Fibroblast of gingiva (primary cell): ENCODE measurements around the gene CD300H.
"Not testable (repeated sequence)": the region's sequence is repeated elsewhere in the genome, so short reads cannot be mapped to it uniquely, and the experiment has no call there.

Experiments
- DNase-seq: peaks from one replicate; pipeline ENCODE4 v3.0.0-alpha.2; 2011; ENCODE audit warnings: low read depth

The CD300H gene

DNA sequence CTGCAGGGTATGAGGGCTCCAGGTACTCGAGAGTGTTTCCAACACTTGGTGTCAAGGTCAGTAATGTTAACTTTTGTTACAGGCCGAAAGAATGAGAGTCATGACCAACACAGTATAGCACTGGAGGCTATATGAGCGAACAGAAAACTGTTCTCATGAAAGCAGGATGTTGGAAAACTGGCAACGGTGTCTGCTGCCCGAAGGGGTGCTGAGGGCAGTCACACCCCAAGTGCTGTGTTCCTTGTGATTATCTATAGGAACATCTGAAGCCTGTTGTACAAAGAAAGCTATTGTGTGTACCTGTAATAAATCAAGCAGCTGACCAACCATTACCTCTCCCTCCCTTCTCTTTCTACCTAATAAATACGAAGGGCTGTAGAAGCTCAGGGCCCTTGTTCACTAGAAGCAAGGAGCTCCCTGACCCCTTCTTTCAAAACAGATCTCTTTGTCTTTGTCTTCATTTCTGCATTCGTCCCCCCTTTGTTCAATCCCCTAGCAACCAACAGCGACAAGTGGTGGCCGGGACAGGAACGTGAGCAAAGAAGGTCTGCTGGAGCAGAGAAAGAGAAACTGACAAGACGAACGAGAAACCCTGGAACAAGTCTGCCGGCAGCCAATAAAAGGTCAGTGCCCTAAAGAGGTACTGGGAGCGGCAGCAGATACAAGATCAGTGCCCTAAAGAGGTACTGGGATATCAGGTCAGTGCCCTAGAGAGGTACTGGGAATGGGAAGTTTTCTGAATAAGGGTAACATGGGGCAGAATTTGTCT, 17.2 kb upstream of the CD300H start:
- no peak for DNase-seq

DNA sequence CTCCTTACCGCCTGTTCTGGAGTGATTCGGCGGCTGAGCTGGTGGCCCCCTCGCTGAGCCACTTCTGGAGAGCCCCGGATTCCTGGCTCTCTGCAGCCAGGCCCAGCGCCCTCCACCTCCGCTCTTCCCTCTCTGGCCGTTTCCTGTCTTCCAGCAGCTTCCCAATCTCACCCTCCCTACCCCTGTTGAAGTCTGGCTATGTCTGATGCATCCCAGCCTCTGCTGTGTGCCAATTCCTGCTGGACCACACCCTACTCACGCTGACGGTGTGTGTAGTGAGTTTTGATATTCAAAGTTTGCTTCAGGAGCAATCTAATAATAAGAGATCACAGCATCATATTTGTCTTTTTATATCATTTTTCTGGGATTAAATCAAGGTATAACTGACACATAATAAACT, 15.3 kb upstream of the CD300H start:
- no peak for DNase-seq

DNA sequence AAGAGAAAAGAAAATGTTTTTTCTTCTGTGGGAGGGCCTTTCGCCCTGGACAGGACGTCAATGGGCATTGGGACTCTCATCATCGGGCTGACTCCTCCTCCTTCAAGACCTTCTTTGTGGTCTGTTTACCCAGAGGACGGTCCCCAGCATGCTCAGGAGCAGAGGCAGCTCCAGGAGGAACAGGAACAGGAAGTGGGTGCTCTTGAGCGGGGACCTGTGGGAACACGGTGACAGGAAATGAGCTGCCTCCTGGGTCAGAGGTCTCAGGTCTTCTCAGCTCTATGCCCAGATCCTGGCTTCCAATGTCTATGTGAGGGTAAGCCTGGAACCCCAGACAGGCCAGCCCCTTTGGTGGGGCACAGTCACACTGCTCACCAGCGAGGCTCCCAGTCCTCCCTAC, 12.6 kb upstream of the CD300H start:
- no peak for DNase-seq

DNA sequence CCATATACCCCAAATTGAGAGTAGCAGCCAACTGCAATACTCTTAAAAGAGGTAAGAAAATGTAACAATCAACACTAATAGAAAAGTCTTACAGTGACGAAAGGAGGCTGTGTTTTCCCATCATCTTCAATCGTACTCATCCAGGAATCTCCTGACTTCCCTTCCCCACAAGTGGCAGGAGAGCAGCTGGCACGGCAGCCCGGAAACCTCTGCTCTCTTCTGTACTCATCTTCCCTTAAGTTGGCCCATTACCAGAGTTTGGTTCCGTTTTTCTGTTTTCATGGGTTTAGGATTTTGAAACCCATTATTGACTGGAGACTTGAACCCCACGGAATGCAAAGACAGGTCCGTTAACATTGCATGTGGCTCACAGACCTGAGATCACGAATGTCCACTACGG, 11.7 kb upstream of the CD300H start:
- no peak for DNase-seq

DNA sequence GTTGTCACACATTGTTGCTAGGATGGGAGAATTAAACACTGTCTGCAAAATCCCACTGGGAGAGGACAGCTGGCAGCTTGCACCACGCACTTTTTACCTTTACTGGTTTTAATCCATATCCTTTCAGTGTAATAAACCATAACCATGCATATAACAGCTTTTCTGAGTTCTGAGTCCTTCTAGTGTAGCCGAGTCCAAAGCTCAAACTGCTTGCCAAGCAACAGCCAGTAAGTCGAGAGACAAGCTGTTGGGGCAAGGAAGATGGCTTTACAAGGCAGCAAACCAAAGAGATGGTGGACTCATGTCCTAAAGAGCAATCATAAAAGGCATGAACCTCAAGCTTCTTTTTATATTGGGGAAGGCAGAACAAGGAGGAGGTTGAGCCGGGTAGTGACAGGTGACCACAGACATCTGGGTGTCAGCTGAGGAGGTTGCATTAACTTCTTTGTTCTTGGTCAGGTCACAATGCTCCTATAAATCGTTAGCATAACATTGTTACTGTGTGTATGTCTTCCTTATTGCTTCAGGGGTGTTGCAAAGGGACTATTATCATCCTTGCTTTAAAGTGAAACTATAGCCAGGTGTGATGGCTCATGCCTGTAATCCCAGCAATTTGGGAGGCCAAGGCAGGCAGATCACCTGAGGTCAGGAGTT, 7.3 kb upstream of the CD300H start:
- no peak for DNase-seq

DNA sequence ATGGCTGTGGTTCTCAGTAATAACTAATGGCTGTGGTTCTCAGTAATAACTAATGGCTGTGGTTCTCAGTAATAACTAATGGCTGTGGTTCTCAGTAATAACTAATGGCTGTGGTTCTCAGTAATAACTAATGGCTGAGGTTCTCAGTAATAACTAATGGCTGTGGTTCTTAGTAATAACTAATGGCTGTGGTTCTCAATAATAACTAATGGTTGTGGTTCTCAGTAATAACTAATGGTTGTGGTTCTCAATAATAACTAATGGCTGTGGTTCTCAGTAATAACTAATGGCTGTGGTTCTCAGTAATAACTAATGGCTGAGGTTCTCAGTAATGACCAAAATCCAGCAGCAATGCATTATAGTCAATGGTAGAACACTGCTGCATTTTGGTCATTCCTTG, 6.3 kb upstream of the CD300H start:
- not testable (repeated sequence) for DNase-seq

DNA sequence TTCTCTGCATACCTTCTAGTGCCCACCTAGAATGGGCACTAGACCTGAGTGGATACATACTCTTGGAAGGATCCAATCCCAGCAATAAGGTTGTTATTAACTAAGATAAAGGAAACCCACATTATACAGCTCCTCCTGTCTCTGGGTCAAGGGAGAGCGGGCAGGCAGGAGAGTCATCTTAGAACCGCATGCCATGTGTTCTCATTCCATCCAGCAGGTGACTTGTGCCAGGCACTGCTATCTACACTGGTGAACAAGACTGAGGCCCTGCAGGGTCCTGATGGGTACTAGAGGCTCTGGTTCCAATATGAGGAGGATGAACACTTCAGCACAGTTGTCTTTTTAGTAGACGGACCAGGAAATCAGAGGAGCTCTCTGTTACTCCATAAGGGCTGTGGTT, 5.9 kb upstream of the CD300H start:
- no peak for DNase-seq

DNA sequence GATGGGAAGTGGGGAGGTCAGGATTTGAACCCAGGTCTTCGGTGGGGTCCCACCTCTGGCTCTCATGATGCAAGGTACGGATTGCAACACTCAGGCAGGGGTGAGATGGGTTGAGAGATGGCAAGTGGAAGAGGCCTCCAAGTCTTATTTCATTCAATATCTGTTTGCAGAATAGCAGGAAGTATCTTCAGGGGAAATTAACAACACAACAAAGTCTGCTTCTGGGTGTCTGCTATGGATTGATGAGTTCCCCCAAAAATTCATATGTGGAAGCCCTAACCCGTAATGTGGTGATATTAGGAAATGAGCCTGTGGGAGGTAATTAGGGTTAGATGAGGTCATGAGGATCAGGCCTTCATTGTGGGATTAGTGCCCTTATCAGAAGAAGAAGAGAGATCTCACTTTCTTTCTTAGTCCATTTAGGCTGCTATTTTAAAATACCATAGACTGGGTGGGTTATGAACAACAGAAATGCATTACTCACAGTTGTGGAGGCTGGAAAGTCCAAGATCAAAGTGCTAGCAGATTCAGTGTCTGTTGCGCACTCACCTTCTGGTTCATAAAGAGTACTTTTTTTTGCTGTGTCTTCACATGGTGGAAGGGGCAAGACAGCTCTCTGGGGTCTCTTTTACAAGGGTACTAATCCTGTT, 4.4 kb upstream of the CD300H start:
- no peak for DNase-seq

DNA sequence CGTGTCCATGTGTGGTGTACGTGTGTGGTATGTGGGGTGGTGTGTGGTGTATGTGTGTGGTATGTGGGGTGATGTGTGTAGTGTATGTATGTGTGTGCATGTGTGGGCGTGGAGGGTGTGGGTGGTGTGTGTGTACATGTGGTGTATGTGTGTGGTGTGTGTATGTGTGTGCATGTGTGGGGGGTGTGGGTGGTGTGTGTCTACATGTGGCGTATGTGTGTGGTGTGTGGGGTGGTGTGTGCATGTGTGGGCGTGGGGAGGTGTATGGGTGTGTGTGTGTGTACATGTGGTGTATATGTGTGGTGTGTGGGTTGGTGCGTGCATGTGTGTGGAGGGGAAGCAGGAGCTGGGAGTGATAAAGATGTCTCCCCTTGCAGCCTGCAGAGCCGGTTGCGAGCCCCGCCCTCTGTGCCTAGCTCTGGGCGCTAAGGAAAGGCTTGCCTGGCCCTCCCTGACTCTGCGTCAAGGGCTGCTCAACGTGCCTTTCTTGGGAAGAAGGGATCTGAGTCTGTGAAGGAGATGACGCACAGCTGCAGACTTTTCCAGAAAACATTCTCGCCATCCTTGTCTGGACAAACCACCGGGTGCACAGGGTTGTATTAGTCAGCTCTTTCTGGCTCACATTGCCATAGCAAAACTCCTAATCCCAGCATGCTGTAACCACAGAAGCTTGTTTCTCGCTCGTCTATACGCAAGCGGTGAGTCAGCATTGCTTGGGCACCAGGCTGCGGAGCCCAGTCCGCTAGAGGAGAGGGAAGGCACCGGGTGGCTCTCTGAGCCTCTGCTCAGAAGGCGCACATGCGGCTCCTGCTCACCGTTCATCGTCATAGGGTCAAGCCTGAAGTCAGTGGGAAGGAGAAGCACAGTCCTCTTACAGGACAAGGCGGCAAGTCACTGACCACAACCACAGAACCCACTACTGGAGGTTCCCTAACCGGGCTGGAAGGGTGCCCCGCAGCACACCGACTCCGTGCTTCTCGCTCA, 2.0 kb upstream of the CD300H start:
- peak; percentile 85 for DNase-seq

DNA sequence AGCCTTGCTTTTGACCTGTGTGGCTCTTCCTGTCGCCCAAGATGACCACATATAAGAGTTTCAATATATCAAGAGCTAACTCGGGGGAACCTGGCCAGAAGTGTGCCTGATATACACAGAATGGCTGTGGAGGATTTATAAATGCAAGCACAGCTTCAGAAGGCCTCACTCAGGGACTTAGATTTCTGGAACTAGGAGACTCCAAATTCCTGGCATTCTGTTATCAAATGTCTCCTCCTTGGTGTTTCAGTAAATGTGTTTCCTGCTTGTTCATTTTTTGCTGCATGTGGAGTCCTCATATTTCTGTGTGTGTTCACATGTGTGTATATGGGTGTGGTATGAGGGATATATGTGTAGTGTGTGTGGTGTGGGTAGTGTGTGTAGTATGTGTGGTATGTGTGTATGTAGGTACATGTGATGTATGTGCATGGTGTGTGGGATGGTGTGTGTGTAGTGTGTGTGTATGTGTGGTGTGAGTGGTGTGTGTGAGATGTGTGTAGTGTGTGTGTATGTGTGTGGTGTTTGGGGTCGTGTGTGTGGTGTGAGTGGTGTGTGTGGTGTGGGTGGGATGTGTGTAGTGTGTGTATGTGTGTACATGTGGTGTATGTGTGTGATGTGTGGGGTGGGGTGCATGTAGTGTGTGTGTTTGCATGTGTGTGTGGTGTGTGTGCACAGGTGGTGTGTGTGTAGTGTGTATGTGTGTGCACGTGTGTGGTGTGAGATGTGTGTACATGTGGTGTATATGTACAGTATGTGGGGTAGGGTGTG, 981 bp upstream of the CD300H start:
- no peak for DNase-seq

DNA sequence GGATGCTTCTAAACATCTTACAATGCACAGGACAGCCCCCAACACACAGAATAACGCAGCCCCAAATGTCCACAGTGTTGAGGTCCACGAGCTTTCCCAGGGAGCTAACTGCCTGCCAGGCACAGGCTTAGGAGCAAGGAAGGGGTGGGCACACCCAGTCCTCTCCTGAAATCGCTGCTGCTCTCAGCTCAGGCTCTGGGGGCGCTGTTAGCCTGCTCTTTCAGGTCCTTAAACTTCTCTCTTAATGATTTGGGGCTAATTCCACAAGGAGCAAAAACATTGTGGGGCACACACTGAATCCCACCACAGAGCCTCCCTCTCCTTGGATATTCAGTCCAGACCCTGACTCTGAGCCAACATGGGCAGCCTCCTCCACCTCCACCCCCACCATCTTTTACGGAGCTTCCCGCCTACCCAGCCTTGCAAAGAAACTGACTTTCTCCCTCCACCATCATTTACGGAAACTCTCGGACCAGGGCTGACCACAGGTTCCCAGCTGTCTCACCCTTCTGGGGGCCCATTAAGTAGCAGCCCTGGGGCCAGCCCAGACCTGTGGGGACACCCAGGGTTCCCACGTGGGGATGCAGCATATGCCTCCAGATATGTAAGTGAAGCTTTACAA, 1.1 kb downstream of the CD300H start:
- no peak for DNase-seq

DNA sequence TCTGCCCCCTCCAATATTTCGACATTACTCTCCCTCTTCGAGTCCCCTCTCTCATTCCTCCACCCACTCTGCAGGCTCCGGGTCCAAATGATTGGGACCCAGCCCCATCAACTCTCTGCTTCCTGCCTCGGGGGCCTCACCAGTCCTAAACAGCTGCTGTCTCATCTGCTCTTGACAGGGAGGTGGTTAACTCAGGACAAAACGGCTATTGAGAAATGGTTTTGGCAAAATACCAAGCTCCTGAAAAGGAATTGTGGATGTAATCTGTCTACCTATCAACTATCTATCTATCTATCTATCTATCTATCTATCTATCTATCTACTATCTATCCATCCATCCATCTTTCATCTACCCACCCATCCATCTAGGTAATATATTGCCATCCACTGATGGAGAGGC, 2.2 kb downstream of the CD300H start:
- DNase-seq, result no peak

DNA sequence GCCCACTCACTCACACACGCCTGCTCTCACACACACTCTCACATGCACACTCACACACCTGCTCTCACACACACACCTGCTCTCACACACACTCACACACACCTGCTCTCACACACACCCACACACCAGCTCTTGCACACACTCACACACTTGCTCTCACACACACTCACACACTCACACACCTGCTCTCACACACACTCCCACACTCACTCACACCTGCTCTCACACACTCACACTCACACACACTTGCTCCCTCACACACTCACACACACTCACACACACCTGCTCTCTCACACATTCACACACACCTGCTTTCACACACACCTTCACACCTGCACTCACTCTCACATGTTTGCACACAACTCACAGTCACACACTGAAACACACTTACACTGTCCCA, 4.0 kb downstream of the CD300H start:
- no peak for DNase-seq

DNA sequence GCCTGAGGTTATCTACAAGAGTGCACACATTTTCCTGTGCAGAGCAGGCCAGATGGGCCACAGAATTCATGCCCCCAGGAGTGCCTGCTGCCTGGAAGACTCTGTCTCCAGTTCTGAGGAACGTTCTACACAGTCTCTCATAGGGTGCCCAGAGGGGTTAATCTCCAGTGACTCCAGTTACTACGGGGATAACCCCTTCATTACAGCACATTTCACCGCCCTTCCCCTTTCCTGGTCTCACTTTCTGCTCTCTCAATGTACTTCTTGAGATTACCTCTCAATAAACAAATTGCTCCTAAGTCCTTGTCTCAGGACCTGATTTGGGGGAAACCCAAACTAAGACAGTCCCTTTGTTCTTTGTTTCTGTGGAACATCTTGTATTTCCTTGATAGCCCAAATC, 5.7 kb downstream of the CD300H start:
- no peak for DNase-seq

DNA sequence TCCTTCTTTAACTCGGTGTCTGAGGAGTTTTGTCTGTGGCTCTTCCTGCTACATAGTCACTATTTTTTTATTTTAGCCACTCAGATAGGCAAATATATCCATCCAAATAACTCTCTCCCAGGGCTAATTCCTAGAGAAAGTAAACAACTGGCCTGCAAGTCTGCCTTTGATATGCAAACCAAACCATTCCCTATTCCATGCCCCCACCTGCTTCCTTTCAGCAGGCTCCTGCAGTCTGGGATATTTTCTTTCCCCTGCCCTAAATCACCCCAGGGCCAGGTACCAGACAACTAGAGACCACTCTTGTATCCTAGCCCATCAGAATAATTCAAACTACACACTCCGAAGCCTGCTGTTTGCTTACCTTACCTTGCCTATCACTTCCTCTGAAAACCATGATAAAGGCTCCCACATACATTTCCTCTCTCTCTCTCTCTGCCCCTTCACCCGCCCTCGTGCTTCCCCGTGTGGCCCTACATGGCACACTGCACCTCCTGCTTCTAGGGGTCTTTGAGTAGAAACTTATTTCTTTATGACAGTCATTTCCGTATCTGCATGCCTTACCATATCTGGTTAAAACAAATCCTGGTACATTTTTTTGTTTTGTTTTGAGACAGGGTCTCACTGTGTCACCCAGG, 8.3 kb downstream of the CD300H start:
- no peak for DNase-seq

DNA sequence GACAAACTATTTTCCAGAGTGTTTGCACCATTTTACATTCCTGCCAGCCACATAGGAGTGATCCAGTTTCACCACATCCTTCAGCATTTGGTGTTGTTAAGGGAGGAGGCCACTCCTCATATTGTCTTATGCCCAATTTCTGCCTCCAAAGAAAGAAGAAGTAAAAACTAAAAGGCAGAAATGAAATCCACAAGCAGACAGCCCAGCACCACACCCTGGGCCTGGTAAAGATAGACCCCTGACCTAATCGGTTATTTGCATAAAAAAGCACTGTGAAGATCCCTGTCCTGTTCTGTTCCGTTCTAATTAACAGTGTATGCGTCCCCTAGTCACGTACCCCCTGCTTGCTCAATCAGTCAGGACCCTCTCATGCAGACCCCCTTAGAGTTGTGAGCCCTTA, 8.9 kb downstream of the CD300H start:
- DNase-seq, result not testable (repeated sequence)

DNA sequence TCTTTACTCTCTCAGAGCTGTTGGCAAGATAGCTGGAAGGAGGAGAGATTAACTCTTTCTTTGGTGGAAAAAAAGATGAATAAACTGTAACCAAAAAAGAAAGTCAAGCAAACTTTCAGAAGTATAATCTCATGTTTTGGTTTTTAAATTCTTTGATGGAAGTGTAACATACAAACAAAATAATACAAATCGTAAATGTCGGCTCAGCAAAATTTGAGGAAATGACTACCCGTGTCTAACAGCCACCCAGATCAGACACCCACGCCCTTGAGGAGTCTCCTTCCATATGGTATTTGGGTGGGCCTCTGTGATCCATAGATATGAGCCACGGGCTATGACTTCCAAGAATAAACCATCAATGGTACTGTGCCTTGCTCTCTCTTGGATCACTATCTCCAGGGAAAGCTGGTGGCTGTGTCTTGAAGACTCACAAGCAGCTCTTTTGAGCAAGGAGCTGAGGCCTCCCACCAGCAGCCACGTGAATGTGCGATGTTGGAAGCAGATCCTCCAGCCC, 11.8 kb downstream of the CD300H start:
- DNase-seq, result no peak

DNA sequence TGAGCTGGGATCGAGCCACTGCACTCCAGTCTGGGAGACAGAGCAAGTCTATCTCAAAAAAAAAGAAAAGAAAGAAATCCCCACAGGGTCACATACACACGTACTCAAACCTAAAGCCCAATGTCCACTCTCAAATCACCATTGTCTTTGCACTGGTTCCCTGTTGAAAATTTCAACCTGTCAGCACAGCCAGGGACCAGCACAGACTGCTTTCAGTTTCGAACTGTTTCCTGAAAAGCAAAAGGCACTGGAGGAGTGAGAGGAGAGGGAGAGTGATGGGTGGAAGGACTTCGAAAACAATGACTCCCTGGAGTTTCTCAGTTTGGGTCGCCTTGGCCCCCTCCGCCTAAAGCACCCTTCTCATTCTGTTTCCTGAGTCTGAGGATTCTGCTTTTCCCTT, 12.4 kb downstream of the CD300H start:
- DNase-seq, result no peak

DNA sequence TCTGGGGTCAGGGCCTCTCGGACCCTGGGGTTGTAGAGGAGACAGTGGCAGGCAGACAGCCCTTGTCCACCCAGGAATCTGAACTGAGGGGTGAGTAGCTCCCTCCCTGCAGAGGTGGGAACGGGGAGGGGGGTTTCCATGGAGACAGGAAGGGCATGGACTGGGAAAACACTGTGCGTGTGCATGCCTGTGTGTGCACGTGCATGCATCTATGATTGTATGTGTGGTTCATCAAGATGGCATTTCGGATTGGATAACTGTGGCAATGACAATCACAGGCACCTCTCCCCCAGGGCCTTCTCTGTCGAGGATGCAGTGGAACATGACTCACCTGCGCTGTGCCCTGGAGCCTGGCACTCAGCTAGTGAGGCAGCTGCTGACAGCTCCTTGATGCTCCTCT, 15.3 kb downstream of the CD300H start:
- no peak for DNase-seq

DNA sequence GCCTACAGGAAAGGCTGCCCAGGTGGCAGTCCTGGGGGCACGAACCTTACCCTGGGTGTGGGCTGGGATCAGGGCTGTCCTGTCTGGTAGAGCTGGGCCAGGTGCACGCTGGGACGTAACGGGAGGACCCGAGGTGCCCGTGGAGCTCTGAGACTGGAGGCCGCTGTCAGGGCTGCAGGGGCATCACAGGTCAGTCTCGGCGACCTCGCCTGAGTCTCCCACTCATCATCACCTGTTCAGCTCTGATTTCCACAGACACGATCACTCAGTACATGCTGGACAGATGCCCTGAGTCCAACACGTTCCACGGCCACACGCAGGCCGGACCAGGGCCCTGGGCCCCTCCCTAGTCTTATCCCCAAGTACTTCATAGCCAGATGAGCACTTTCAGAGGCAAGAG, 16.7 kb downstream of the CD300H start:
- no peak for DNase-seq
